CD8-positive, alpha-beta memory T cell (primary cell): ENCODE results near the gene GYG1. TPM values are rescaled to one million over a fixed set of nuclear protein-coding genes. Genes with fewer than 3 reads are reported as not detected.

Experiments
- CTCF ChIA-PET: fragments of 350-600 bp; sonication (Branson Sonifier 250); formaldehyde crosslinking; loops from one replicate; lab custom pipeline; 2021; ENCODE audit warnings: antibody characterized with exemption; lab: Charles Lee
- POLR2A ChIA-PET: fragments of 350-600 bp; sonication (Branson Sonifier 250); formaldehyde crosslinking; loops from one replicate; lab custom pipeline; 2021; ENCODE audit warnings: antibody characterized with exemption; lab: Charles Lee
- DNase-seq, 5 donors: peaks; one replicate each; pipeline versions ENCODE4 v3.0.0 to v3.0.0-alpha.2; 2020 to 2022; ENCODE audit warnings: mixed read lengths in 1 of 5
- H3K27ac ChIP-seq: one replicate; pipeline ENCODE4 v1.7.0; 2013; ENCODE audit warnings: low read depth, mild to moderate bottlenecking, low read length, moderate library complexity
- H3K27me3 ChIP-seq: 2 replicates; pipeline ENCODE4 v1.7.0; 2013; ENCODE audit warnings: low read length, mild to moderate bottlenecking; ENCODE audit not compliant: insufficient read depth, poor library complexity, severe bottlenecking
- H3K36me3 ChIP-seq: 2 replicates; pipeline ENCODE4 v1.7.0; 2013; ENCODE audit warnings: mild to moderate bottlenecking, low read length, moderate library complexity; ENCODE audit not compliant: insufficient read depth
- H3K4me1 ChIP-seq: 2 replicates; pipeline ENCODE4 v1.7.0; 2013; ENCODE audit warnings: mild to moderate bottlenecking, low read length, moderate library complexity; ENCODE audit not compliant: insufficient read depth
- H3K4me3 ChIP-seq: 2 replicates; pipeline ENCODE4 v1.7.0; 2013; ENCODE audit warnings: mild to moderate bottlenecking, low read length
- H3K9me3 ChIP-seq: 2 replicates; pipeline ENCODE4 v1.7.0; 2013; ENCODE audit warnings: mild to moderate bottlenecking, low read length
- H3K27ac Mint-ChIP-seq, 8 donors: one replicate each; pipeline ENCODE4 v1.8.0; 2020 to 2021; ENCODE audit warnings: mixed read lengths in 8 of 8, mild to moderate bottlenecking in 6 of 8, inconsistent platforms in 3 of 8, moderate library complexity in 3 of 8
- H3K27me3 Mint-ChIP-seq, 2 donors: one replicate each; pipeline ENCODE4 v1.8.0; 2020 to 2021; ENCODE audit warnings: mixed read lengths in 2 of 2, mild to moderate bottlenecking in 1 of 2, moderate library complexity in 1 of 2
- H3K36me3 Mint-ChIP-seq, 3 donors: one replicate each; pipeline ENCODE4 v1.8.0; 2020 to 2021; ENCODE audit warnings: mixed read lengths in 3 of 3, inconsistent platforms in 1 of 3, mild to moderate bottlenecking in 1 of 3
- H3K4me1 Mint-ChIP-seq, 3 donors: one replicate each; pipeline ENCODE4 v1.8.0; 2020 to 2021; ENCODE audit warnings: mixed read lengths in 3 of 3, inconsistent platforms in 1 of 3, mild to moderate bottlenecking in 1 of 3
- H3K4me3 Mint-ChIP-seq, 7 donors: one replicate each; pipeline ENCODE4 v1.8.0; 2020 to 2021; ENCODE audit warnings: mixed read lengths in 7 of 7, mild to moderate bottlenecking in 6 of 7, moderate library complexity in 4 of 7, inconsistent platforms in 2 of 7
- H3K9me3 Mint-ChIP-seq, 5 donors: one replicate each; pipeline ENCODE4 v1.8.0; 2020 to 2022; ENCODE audit warnings: mixed read lengths in 5 of 5, mild to moderate bottlenecking in 3 of 5, moderate library complexity in 2 of 5, inconsistent platforms in 1 of 5
- polyA plus RNA-seq: library from polyadenylated mRNA; unstranded; fragments of 300-500 nt; fragmentation: Illumina TruSeq; gene quantifications from one replicate; pipeline ENCODE4 v1.2.3, GENCODE V29; 2021
- total RNA-seq, 2 experiments: library from RNA; stranded (reverse); gene quantifications; one replicate each; pipeline ENCODE4 v1.2.3, GENCODE V29; 2021

GYG1 gene
- total and polyA plus RNA-seq, 3 experiments from 2014 or later, result 31.9 to 78.3 (median 35.0) TPM

- Mint-ChIP-seq H3K36me3 (peaks cover 11 to 74% (median 24%) of the 10 kb centered on the region in 3 donors), H3K27me3 (peaks cover 0 to 1% of the 10 kb centered on the region in 2 donors)
- DNase-seq, result no peak
Observed at GRCh38 chr3:149019580-149019979, 28.2 kb downstream of the GYG1 start.

GRCh38 chr3:149020196-149020838 lies 29.0 kb downstream of the GYG1 start:
- Histone ChIP-seq H3K4me3 (no peak overlapping the region), H3K36me3 (peaks cover 12% of the 10 kb centered on the region), H3K4me1 (no peaks in the 10 kb centered on the region), H3K9me3 (no peaks in the 10 kb centered on the region), H3K27ac (no peak overlapping the region), H3K27me3 (no peaks in the 10 kb centered on the region)
- ChIA-PET CTCF (interaction anchor here (0.8 to 2.1 kb wide), 4 partner anchors 18 to 65 kb away, joined by 3 to 5 read pairs (median 4); partner anchors contain the start of gene GYG1), POLR2A (no interaction called here)
- Mint-ChIP-seq H3K9me3 (peaks cover 0 to 8% (median 0%) of the 10 kb centered on the region in 5 donors), H3K36me3 (peaks cover 18 to 75% (median 25%) of the 10 kb centered on the region in 3 donors), H3K27me3 (peaks cover 0 to 1% of the 10 kb centered on the region in 2 donors), H3K27ac (peak overlapping the region in 7 of 8 donors; percentile 56 to 93 (median 85)), H3K4me3 (no peak overlapping the region), H3K4me1 (peaks cover 53 to 59% (median 55%) of the 10 kb centered on the region in 3 donors)
- no peak for DNase-seq

More at GRCh38 chr3:149019580-149019979, 28.2 kb downstream of the GYG1 start:
- Mint-ChIP-seq H3K27ac (peak overlapping the region in 7 of 8 donors; percentile 25 to 90 (median 74)), H3K9me3 (peaks cover 0 to 2% (median 0%) of the 10 kb centered on the region in 5 donors), H3K4me1 (peaks cover 59 to 65% (median 62%) of the 10 kb centered on the region in 3 donors), H3K4me3 (peak overlapping the region in 1 of 7 donors; percentile 7)
- Histone ChIP-seq H3K4me3 (no peak overlapping the region), H3K36me3 (peaks cover 8% of the 10 kb centered on the region), H3K27me3 (no peaks in the 10 kb centered on the region), H3K4me1 (no peaks in the 10 kb centered on the region), H3K27ac (no peak overlapping the region), H3K9me3 (no peaks in the 10 kb centered on the region)
- ChIA-PET CTCF (interaction anchor here (0.8 to 1.8 kb wide), 2 partner anchors 17 to 28 kb away, joined by 3 to 4 read pairs; partner anchors contain the start of gene GYG1), POLR2A (no interaction called here)

GRCh38 chr3:149020839-149021252 lies 29.5 kb downstream of the GYG1 start:
- Histone ChIP-seq H3K27me3 (no peaks in the 10 kb centered on the region), H3K4me3 (no peak overlapping the region), H3K4me1 (no peaks in the 10 kb centered on the region), H3K9me3 (no peaks in the 10 kb centered on the region), H3K27ac (no peak overlapping the region), H3K36me3 (peaks cover 12% of the 10 kb centered on the region)
- Mint-ChIP-seq H3K4me1 (peaks cover 48 to 54% (median 50%) of the 10 kb centered on the region in 3 donors), H3K9me3 (peaks cover 0 to 8% (median 0%) of the 10 kb centered on the region in 5 donors), H3K36me3 (peaks cover 18 to 72% (median 21%) of the 10 kb centered on the region in 3 donors), H3K27ac (peak overlapping the region in 7 of 8 donors; percentile 43 to 93 (median 85)), H3K27me3 (peaks cover 0 to 1% of the 10 kb centered on the region in 2 donors), H3K4me3 (no peak overlapping the region)
- ChIA-PET CTCF (interaction anchor here (1.2 to 2.1 kb wide), 4 partner anchors 19 to 65 kb away, joined by 3 to 5 read pairs (median 4); no protein-coding TSS in a partner anchor), POLR2A (no interaction called here)
- no peak for DNase-seq

GRCh38 chr3:149021830-149022229 lies 30.5 kb downstream of the GYG1 start:
- H3K36me3 ChIP-seq, result peaks cover 12% of the 10 kb centered on the region

GRCh38 chr3:149023951-149024350 lies 32.6 kb downstream of the GYG1 start:
- no peaks in the 10 kb centered on the region for H3K27me3 ChIP-seq
- peaks cover 12% of the 10 kb centered on the region for H3K36me3 ChIP-seq
- H3K9me3 Mint-ChIP-seq, result peaks cover 0 to 8% (median 0%) of the 10 kb centered on the region in 5 donors
- no peaks in the 10 kb centered on the region for H3K9me3 ChIP-seq
- peaks cover 29 to 35% (median 29%) of the 10 kb centered on the region in 3 donors for H3K4me1 Mint-ChIP-seq
- peaks cover 15 to 79% (median 19%) of the 10 kb centered on the region in 3 donors for H3K36me3 Mint-ChIP-seq
- DNase-seq, result no peak
- no peak overlapping the region for H3K4me3 ChIP-seq
- ChIA-PET CTCF (no interaction called here), POLR2A (no interaction called here)
- H3K27ac ChIP-seq, result no peak overlapping the region
- H3K4me3 Mint-ChIP-seq, result no peak overlapping the region
- H3K27ac Mint-ChIP-seq, result peak overlapping the region in 5 of 8 donors; percentile 26 to 68 (median 50)
- H3K27me3 Mint-ChIP-seq, result peaks cover 0 to 1% of the 10 kb centered on the region in 2 donors
- H3K4me1 ChIP-seq, result no peaks in the 10 kb centered on the region

More at GRCh38 chr3:149021830-149022229, 30.5 kb downstream of the GYG1 start:
- no peaks in the 10 kb centered on the region for H3K27me3 ChIP-seq
- H3K27ac ChIP-seq, result no peak overlapping the region
- no peak overlapping the region for H3K4me3 ChIP-seq
- ChIA-PET CTCF (interaction anchor here (0.6 to 2.1 kb wide), 3 partner anchors 33 to 66 kb away, joined by 3 to 5 read pairs (median 3); no protein-coding TSS in a partner anchor), POLR2A (no interaction called here)
- no peak for DNase-seq
- H3K36me3 Mint-ChIP-seq, result peaks cover 15 to 74% (median 18%) of the 10 kb centered on the region in 3 donors
- no peaks in the 10 kb centered on the region for H3K9me3 ChIP-seq
- H3K9me3 Mint-ChIP-seq, result peaks cover 0 to 8% (median 0%) of the 10 kb centered on the region in 5 donors
- peaks cover 41 to 52% (median 43%) of the 10 kb centered on the region in 3 donors for H3K4me1 Mint-ChIP-seq
- no peaks in the 10 kb centered on the region for H3K4me1 ChIP-seq
- peak overlapping the region in 1 of 7 donors; percentile 3 for H3K4me3 Mint-ChIP-seq
- H3K27ac Mint-ChIP-seq, result peak overlapping the region in 7 of 8 donors; percentile 22 to 93 (median 49)
- H3K27me3 Mint-ChIP-seq, result peaks cover 0 to 1% of the 10 kb centered on the region in 2 donors

- POLR2A ChIA-PET, result no interaction called here
Observed at GRCh38 chr3:149026718-149027117, 35.4 kb downstream of the GYG1 start.

GRCh38 chr3:149031096-149031495 lies 39.8 kb downstream of the GYG1 start:
- Mint-ChIP-seq H3K9me3 (no peaks in the 10 kb centered on the region), H3K4me3 (no peak overlapping the region), H3K27me3 (no peaks in the 10 kb centered on the region), H3K27ac (peak overlapping the region in 2 of 8 donors; percentile 54 to 68), H3K4me1 (peaks cover 0 to 6% (median 2%) of the 10 kb centered on the region in 3 donors), H3K36me3 (peaks cover 0 to 54% (median 7%) of the 10 kb centered on the region in 3 donors)
- ChIA-PET CTCF (no interaction called here), POLR2A (interaction anchor here (0.8 to 1.1 kb wide), 2 partner anchors 39 kb away, joined by 3 read pairs; partner anchors contain the start of gene GYG1)
- Histone ChIP-seq H3K4me3 (no peak overlapping the region), H3K4me1 (no peaks in the 10 kb centered on the region), H3K27ac (no peak overlapping the region), H3K9me3 (no peaks in the 10 kb centered on the region), H3K27me3 (no peaks in the 10 kb centered on the region), H3K36me3 (no peaks in the 10 kb centered on the region)
- DNase-seq, result no peak

More at GRCh38 chr3:149026718-149027117, 35.4 kb downstream of the GYG1 start:
- peaks cover 14 to 75% (median 15%) of the 10 kb centered on the region in 3 donors for H3K36me3 Mint-ChIP-seq
- no peaks in the 10 kb centered on the region for H3K27me3 Mint-ChIP-seq
- H3K9me3 ChIP-seq, result no peaks in the 10 kb centered on the region
- peaks cover 12% of the 10 kb centered on the region for H3K36me3 ChIP-seq
- CTCF ChIA-PET, result no interaction called here
- H3K4me1 ChIP-seq, result no peaks in the 10 kb centered on the region
- peaks cover 0 to 8% (median 0%) of the 10 kb centered on the region in 5 donors for H3K9me3 Mint-ChIP-seq
- no peak overlapping the region for H3K27ac ChIP-seq
- H3K4me3 ChIP-seq, result no peak overlapping the region
- peak overlapping the region; percentile 8 to 93 (median 74) for H3K27ac Mint-ChIP-seq
- H3K4me1 Mint-ChIP-seq, result peaks cover 6 to 11% (median 6%) of the 10 kb centered on the region in 3 donors
- H3K4me3 Mint-ChIP-seq, result no peak overlapping the region
- no peaks in the 10 kb centered on the region for H3K27me3 ChIP-seq
- DNase-seq, result no peak
